OCI-LY7 (cell line): ENCODE data around the gene USP46. TPM values are rescaled to one million over a fixed set of nuclear protein-coding genes. Genes with fewer than 3 reads are reported as not detected.

ENCODE experiments used
- BruUV-seq: library from RNA; stranded (reverse); fragments of 400-500 nt; replicated peaks from 2 replicates; lab custom pipeline; 2021; lab: Mats Ljungman, UMichigan
- CTCF ChIA-PET: fragments of 300-600 bp; sonication (Branson Sonifier 250); formaldehyde crosslinking; loops from one replicate; lab custom pipeline; 2022; ENCODE audit warnings: antibody characterized with exemption; ENCODE audit not compliant: unreplicated experiment; lab: Charles Lee
- POLR2A ChIA-PET: fragments of 300-600 bp; sonication (Branson Sonifier 250); formaldehyde crosslinking; loops from one replicate; lab custom pipeline; 2022; ENCODE audit warnings: antibody characterized with exemption; lab: Charles Lee
- DNase-seq: peaks from one replicate; pipeline ENCODE4 v3.0.0-alpha.2; 2015; ENCODE audit warnings: low spot score
- H2AFZ ChIP-seq: fragments of 200-600 bp; sonication (generic), shearing (Covaris generic); 2 replicates; pipeline ENCODE4 v1.6.1; 2014; ENCODE audit warnings: mild to moderate bottlenecking, antibody characterized with exemption, low read length, moderate library complexity
- H3K27ac ChIP-seq: fragments of 200-600 bp; sonication (generic); 2 replicates; pipeline ENCODE4 v1.5.1; 2014; ENCODE audit warnings: mixed run types, low read depth, mild to moderate bottlenecking, moderate library complexity, low read length, inconsistent platforms; ENCODE audit not compliant: poor library complexity, severe bottlenecking
- H3K36me3 ChIP-seq: fragments of 200-600 bp; sonication (generic); 2 replicates; pipeline ENCODE4 v1.6.1; 2014; ENCODE audit warnings: mild to moderate bottlenecking, antibody characterized with exemption, low read length, moderate library complexity, mixed read lengths; ENCODE audit not compliant: insufficient read depth
- H3K4me1 ChIP-seq: fragments of 200-600 bp; sonication (generic); 2 replicates; pipeline ENCODE4 v1.5.1; 2014; ENCODE audit warnings: mild to moderate bottlenecking, low read length; ENCODE audit not compliant: insufficient read depth, poor library complexity, severe bottlenecking
- H3K4me2 ChIP-seq: fragments of 200-600 bp; sonication (generic); 2 replicates; pipeline ENCODE4 v1.6.1; 2014; ENCODE audit warnings: mild to moderate bottlenecking, low read length
- H3K4me3 ChIP-seq: fragments of 200-600 bp; sonication (generic); 2 replicates; pipeline ENCODE4 v1.5.1; 2014; ENCODE audit warnings: mild to moderate bottlenecking, low read depth, low read length; ENCODE audit not compliant: poor library complexity, severe bottlenecking
- H3K79me2 ChIP-seq: fragments of 200-600 bp; sonication (generic); 2 replicates; pipeline ENCODE4 v1.6.1; 2016; ENCODE audit warnings: low read depth, mild to moderate bottlenecking, low read length, moderate library complexity, mixed read lengths; ENCODE audit not compliant: insufficient read depth
- H3K9me2 ChIP-seq: fragments of 200-600 bp; sonication (generic); 2 replicates; pipeline ENCODE4 v1.6.1; 2016; ENCODE audit warnings: mild to moderate bottlenecking, low read length, mixed read lengths; ENCODE audit not compliant: insufficient read depth
- H3K9me3 ChIP-seq: fragments of 200-600 bp; sonication (generic); 2 replicates; pipeline ENCODE4 v1.6.1; 2014; ENCODE audit warnings: mild to moderate bottlenecking, mixed run types, low read length, mixed read lengths
- H4K20me1 ChIP-seq: fragments of 200-600 bp; sonication (generic); 2 replicates; pipeline ENCODE4 v1.6.1; 2014; ENCODE audit warnings: mild to moderate bottlenecking, antibody characterized with exemption, low read length, moderate library complexity, mixed read lengths; ENCODE audit not compliant: insufficient read depth
- EZH2phosphoT487 ChIP-seq: fragments of 200-600 bp; sonication (generic); IDR thresholded peaks from 2 replicates; pipeline ENCODE4 v1.6.1; 2018; ENCODE audit warnings: low read depth, borderline replicate concordance, mild to moderate bottlenecking, mixed run types, antibody characterized with exemption, low read length, moderate library complexity, mixed read lengths
- intact Hi-C: fragments of 100-400 bp; cut with micrococcal nuclease; formaldehyde crosslinking; loops from one replicate; pipeline ENCODE4 v1.10.0; 2022; ENCODE audit not compliant: unreplicated experiment
- total RNA-seq, 2 experiments: library from RNA; depleted of rRNA in 1 of 2; stranded (reverse); fragments of >200 nt in 1 of 2; shearing (Covaris generic) in 1 of 2; gene quantifications; 2 replicates each; pipeline ENCODE4 v1.2.3, GENCODE V29; 2014 to 2022
- TF ChIP-seq, protein P1 (sequence below): fragments of 200-600 bp; sonication (generic); conservative IDR thresholded peaks from 2 replicates; pipeline ENCODE4 v1.5.1; 2014; ENCODE audit warnings: mild to moderate bottlenecking, antibody characterized with exemption, low read length, moderate library complexity, mixed read lengths

USP46 gene
- total RNA-seq, 2 experiments from 2014 or later, result 5.4 to 15.8 TPM

DNA sequence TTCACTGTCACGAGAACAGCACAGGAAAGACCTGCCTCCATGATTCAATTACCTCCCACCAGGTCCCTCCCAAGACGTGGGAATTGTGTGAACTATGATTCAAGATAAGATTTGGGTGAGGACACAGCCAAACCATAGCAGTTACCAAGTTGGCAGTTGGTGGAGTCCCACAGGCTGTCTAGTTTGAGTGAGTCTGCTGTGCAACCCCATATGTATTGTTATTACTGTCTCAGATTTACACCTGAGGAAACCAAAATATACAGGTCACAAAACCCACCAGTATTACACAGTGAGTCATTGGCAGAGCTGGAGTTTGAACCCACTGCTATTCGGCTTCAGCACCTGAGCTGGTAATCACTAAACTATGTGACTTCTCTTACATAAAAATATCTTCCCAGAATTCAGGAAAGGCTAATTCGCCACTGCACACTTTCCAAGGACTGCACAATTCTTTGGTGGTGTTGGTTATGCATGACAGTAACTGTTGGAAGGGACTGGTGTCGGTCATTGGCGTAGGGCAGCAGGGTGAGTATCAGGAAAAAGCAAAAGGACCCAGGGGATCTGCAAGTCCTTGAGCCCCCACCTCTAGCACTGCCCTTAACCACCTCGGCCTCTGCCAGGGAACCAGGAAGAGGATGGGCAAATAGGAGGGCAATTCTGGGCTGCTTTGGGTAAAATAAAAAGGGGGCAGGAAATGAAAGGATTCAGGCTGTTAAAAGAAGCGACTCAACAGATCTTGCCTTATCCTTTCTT lies 110.1 kb downstream of the USP46 start:
- no peaks in the 10 kb centered on the region for H4K20me1 ChIP-seq
- H2AFZ ChIP-seq, result no peak overlapping the region
- no peaks in the 10 kb centered on the region for H3K4me1 ChIP-seq
- TF ChIP-seq, protein P1, sequence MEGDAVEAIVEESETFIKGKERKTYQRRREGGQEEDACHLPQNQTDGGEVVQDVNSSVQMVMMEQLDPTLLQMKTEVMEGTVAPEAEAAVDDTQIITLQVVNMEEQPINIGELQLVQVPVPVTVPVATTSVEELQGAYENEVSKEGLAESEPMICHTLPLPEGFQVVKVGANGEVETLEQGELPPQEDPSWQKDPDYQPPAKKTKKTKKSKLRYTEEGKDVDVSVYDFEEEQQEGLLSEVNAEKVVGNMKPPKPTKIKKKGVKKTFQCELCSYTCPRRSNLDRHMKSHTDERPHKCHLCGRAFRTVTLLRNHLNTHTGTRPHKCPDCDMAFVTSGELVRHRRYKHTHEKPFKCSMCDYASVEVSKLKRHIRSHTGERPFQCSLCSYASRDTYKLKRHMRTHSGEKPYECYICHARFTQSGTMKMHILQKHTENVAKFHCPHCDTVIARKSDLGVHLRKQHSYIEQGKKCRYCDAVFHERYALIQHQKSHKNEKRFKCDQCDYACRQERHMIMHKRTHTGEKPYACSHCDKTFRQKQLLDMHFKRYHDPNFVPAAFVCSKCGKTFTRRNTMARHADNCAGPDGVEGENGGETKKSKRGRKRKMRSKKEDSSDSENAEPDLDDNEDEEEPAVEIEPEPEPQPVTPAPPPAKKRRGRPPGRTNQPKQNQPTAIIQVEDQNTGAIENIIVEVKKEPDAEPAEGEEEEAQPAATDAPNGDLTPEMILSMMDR, result no peak
- no peak for TF ChIP-seq EZH2phosphoT487
- H3K79me2 ChIP-seq, result no peaks in the 10 kb centered on the region
- no peaks in the 10 kb centered on the region for H3K36me3 ChIP-seq
- H3K4me2 ChIP-seq, result no peak overlapping the region
- H3K4me3 ChIP-seq, result no peak overlapping the region
- no peak overlapping the region for H3K27ac ChIP-seq
- ChIA-PET CTCF (no interaction called here), POLR2A (no interaction called here)
- no peaks in the 10 kb centered on the region for H3K9me2 ChIP-seq
- BruUV-seq, result no TSS peak
- intact Hi-C loops, result no loop called here
- no peak for DNase-seq
- H3K9me3 ChIP-seq, result no peaks in the 10 kb centered on the region

DNA sequence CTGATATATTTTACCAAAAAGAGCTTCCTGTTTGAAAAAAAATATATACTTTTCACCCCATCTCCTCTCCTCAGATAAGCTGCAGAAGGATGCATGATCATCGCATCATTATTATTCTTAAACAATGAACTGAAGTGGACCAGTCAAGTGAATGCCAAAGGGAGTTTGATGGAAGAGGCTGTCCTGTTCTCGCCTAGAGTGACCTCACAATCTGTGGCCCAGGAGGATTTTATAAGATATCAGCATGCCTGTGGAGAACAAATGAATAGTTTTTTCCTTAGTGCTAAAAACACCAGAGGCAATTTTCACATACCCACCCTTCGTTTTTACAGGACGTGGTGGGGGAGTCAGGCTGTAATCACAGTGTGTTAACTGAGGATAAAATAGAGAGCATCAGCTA lies 112.7 kb downstream of the USP46 start:
- no peaks in the 10 kb centered on the region for H3K9me2 ChIP-seq
- H3K4me2 ChIP-seq, result no peak overlapping the region
- TF ChIP-seq, protein P1, result no peak
- no peak for TF ChIP-seq EZH2phosphoT487
- H3K9me3 ChIP-seq, result no peaks in the 10 kb centered on the region
- H2AFZ ChIP-seq, result no peak overlapping the region
- H3K27ac ChIP-seq, result no peak overlapping the region
- H3K36me3 ChIP-seq, result no peaks in the 10 kb centered on the region
- CTCF ChIA-PET, result interaction anchor here (0.8 kb wide), 1 partner anchor 112 kb away, joined by 3 read pairs; no protein-coding TSS in a partner anchor
- H3K4me3 ChIP-seq, result no peak overlapping the region
- H3K4me1 ChIP-seq, result no peaks in the 10 kb centered on the region
- no peak for DNase-seq
- no peaks in the 10 kb centered on the region for H4K20me1 ChIP-seq
- no peaks in the 10 kb centered on the region for H3K79me2 ChIP-seq
- BruUV-seq, result no TSS peak
- intact Hi-C loops, result no loop called here
- POLR2A ChIA-PET, result interaction anchor here (0.6 kb wide), 1 partner anchor 919 kb away, joined by 3 read pairs; no protein-coding TSS in a partner anchor
